ENCODE results near the gene RAB23.
"Not testable (repeated sequence)": the region's sequence is repeated elsewhere in the genome, so short reads cannot be mapped to it uniquely, and the experiment has no call there.

The RAB23 gene

DNA sequence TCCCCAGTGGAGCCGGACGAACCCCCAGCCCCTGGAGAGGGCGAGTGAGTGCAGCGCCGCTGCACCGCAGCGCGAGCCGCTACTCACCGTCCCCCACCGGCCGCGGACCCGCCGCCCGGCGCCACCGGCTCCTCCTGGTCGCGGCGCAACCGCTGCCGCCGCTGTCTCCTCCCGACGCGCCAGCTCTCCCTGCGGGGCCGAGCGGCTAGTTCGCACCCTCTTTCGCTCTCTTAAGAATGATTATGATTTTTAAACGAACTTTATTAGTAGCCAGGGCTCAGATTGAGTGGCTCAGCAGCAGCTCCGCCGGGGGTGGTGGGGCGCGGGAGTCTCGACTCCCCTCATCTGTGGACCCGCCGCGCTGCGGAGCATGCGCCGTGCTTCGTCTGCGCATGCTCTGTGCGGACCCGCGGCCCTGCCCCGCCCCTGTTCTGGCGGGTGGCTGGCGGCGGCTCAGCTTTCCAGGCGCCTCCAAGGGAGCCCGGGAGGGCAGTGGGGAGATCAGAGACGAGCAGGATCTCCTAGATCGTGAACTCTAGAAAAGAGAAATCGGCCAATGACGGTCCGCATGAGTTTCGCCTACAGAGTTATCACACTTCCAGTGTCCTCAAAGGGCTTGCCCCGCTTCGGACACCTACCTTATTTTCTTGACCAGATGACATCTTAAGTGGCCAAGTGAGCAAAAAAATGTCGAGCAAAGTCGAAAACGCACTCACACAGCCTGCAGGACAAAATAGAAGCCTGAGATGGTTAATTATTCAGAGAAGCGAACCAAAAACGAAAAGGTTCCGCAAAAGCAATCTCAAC lies at the start of gene RAB23:
TSS of gene RAB23 (minus strand) at position 372 of the 807 bp plus-strand sequence. CDS start 11,927 bp downstream, outside the sequence.
- peak; percentile 91 for DNase-seq

DNA sequence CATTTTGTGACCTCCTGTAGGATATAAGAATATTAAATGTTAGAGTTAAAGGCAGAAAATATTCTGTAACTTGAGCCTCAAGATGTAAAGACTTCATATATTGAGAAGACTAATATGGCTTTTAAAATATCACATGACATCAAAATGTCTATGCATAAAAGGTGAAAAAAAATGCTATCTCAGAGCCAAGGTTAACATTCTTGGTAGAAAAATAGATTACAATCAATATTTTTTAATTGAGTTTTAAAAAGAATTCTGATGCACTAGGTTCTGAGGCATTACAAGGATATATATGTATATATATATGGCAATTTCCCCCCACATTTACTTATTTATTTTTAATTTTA lies 46.2 kb upstream of the RAB23 start:
- no peak for DNase-seq

DNA sequence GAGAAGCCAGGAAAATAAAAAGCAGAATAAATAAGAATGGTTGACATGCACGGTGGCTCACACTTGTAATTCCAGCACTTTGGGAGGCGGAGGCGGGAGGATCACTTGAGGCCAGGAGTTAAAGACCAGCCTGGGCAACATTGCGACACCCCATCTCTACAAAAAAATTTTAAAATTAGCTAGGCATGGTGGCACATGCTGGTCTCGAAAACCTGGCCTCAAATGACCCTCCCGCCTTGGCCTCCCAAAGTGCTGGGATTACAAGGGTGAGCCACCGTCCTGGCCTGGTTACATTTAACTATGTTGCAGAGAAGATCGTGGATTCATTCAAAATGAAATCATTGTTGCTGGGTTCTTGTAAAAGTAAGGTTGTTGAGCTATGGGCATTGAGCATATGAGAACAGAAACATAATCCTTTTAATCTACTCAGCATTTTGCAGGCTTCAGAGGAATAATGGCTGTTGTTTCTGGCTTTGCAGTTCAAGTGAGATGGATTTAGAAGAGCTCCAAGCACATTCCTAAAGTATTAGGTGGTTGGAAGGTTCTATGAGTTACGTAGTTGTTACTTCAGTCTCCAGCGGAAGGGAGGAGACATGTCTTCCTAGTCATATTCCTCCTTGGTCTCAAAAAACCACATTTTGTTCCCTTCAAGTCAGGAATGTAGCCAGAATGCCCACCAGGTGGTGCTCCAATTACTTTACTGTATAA lies 45.6 kb upstream of the RAB23 start:
- peak; percentile 82 for DNase-seq

DNA sequence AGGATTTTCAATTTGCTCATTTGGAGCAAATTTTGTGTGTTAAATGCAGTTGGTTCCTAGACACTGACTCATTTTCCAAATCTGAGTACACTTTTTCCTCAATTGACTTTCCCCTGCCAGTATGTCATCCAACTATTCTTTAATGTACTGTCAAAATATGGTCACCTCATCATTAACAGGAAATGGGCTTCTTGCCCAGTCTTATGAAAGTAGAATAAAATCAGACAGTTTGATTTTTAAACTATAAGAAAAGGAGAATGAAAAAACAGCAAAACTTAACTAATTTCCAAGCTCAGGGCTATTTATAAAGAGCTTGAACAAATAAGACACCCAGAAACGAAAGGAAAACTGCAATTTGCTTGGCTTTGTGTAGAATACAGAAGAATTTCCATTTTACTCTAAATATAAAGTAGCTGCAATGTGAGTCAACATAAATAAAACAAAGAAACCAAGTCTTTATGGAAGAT lies 43.7 kb upstream of the RAB23 start:
- no peak for DNase-seq

DNA sequence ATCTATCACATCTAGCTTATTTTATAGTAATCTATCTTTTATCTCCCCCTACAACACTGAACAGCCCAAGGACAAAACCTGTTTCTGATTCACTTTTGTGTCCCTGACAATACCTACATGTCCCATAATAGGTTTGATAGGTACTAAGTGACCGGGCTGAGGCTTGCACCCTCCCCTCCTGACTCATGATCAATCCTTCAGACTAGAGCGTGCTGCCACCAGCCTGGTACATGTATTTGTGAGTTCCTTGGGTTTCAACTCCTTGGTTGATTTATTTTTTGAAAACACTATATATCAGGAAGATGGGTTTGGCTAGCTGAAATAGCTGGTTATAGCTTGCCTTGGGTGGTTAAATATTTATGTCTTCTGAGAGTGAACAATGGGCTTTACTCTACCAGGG lies 41.6 kb upstream of the RAB23 start:
- no peak for DNase-seq

DNA sequence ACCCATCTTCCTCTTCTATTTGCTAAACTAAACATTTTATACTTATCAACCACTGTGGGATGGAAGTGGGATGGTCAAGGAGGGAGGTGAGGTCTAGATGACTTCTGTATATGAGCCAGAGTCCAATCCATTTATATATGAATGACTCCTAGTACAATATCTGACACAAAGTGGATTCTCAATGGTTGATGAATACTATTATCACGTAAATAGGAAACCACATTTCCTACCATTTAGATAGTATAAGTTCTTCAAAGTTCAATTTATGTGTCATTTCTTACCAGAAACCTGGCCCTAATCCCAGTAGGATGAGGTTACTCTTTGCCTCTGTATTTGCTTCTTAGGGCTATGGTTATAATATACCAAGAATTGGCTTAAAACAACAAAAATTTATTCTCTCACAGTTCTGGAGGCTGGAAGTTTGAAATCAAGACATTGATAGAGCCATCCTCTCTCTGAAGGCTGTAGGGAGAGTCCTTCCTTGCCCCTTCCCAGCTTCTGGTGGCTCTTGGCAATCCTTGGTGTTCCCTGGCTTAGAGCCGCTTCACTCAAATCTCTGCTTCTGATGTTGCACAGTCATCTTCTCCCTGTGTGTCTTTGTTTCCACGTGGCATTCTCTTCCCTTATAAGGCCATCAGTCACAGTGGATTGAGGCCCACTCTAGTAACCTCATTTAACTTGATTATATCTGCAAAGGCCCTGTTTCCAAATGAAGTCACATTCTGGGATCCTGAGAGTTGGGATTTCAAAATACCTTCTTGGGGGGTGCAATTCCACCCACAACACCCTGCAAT lies 41.0 kb upstream of the RAB23 start:
- DNase-seq, result no peak

DNA sequence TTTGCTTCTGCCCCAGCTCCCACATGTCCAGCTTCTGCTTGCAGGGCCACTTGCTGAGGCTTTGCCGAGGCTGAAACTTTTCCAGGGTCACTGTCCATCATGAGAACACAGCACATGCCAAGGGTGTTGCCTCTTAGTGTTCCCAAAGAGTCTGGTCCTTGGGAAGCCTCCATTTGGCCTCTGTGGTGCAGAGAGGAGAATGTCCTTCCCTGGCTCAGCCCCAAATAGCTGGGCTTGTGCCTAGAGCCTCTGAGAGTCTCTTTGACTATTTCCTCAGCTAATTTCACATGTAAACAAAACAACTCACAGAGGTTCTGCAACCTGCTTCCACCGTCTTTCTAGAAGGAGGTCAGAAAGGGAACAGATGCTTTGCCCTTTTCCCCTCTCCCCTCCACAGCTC lies 40.4 kb upstream of the RAB23 start:
- DNase-seq, result no peak

DNA sequence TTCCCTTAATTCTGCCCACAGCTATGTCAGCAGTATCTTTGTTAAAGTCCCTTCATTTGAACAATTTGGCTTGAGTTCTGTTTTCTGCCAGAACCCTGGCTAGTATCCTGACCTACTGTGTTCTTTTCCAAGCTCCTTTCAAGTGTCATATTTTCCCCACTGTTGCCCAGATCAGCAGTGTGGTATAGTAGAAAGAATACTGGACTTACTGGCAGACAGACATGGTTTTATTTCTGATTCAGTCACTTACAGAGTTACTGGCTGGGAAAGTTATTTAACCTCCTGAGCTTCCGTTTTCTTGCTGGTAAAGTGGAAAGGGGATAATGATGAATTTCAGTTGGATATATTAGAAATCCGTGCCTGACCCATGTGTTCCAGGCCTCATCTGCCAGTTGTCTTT lies 39.8 kb upstream of the RAB23 start:
- no peak for DNase-seq

DNA sequence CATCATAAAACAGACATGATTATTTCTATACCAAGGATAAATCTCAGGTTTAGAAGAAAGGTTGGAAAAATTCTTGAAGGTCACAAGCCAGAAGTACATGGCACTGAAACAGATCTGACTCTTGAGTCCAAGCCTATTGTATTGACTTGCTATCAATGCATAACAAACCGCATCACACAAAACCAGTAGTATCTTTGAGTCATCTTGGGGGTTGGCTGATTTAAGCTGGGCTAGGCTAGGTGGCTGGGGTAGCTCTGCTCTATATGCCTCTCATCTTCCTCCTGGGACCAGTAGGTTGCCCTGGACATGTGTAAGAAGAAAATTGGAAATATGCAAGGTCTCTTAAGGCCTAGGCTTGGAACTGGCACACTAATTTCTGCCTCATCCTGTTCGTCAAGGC lies 37.0 kb upstream of the RAB23 start:
- no peak for DNase-seq

DNA sequence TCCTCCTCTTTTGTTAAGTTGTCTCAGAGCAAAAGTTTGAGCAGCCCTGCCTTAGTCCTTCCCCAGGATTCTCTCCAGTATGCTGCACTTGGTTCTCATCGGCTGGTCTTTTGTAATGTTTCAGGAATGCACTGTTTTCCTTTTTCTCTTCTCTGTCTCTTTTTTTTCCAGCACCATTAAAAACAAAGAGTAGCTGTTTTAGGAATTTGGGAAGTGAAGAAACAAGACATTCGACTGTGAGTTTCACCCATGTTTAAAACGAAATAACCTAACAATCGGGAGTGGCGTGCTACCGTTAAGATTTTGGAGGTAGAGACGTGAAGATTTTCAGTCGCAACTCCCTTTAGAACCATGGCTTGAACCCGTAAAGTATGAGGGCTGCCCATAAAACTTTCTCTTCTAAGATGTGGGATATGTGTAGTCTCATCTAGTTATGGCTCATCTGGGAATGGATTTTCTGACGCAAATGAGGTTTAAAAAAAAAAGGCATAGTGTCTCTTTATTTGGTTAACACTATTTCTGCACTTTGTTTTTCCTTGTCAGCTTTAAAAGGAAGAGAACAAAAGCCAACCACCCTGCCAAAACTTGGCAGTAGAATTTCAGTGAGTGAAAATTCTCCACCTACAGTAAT lies 35.9 kb upstream of the RAB23 start:
- DNase-seq, result no peak

DNA sequence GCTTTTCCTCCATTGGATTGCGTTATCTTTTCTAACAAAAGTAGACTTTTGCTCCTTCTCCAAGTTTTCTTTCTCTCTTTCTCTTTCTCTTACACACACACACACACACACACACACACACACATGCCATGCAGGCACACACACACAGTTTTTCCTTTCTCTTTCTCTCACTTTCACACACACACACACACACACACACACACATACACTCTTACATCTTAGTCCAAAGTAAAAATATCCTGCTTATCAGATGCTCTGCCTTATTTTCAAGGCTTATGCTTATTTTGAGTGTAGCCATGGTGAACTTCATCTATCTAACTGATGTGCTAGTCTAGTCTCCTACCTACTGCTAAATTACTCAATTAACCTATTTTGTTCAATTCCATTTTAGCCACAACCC lies 34.4 kb upstream of the RAB23 start:
- no peak for DNase-seq

DNA sequence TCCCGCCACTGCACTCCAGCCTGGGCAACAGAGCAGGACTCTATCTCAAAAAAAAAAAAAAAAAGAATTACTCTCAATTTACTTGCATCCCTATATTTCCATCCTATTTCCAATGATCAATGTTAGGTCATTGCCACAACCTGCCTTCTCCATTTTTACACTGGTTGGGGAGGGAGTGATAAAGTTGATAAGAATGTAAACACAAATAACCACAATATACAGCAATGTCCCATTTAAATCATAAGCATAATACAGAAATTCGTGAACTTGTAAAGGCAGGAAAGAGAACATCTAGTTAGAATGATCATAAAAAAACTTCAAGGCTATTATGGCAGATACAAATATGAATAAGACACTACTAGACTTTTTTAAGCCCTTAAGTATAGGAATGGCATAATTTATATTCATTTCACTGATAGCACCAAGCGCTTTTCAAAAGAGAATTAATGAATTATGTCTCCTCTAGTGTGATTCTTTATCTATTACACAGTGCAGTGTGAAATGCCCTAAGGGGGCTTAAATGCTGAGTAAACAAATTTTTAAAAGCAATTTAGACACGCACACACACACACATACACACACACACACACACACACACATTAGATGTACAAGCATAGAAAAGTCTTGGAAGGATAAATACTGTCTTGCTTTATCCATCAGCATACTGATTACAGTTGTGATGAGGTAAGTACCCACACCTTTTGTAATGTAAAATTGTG lies 33.5 kb upstream of the RAB23 start:
- DNase-seq, result no peak

DNA sequence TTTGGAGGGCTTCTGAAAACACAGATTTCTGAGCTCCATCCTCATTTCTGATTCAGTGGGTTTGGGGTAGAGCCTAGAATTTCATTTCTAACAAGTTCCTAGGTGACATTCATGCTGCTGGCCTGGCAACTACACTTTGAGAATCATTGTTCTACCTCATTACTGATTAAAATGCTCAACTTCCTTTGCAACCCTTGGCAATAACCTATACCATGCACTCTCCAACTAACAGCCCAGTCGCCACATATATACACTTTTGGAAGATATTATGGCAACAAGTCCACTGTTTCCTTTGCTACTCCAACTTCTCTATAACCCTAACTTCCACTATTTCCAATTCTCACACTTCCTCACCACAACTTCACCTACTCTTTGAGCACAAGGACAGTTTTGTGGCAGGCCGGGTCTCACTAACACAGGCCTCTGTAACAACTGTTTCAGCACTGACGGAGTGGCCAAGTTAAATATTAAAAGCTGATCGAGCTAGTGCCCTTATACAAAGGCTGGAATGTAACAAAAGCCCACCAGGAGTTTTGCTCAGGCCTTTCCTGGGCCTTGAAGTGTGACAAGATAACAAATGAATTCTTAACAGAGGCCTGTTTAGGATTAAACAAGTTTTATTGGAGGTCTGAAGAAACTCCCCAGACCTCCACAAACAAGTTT lies 32.1 kb upstream of the RAB23 start:
- DNase-seq, result no peak

DNA sequence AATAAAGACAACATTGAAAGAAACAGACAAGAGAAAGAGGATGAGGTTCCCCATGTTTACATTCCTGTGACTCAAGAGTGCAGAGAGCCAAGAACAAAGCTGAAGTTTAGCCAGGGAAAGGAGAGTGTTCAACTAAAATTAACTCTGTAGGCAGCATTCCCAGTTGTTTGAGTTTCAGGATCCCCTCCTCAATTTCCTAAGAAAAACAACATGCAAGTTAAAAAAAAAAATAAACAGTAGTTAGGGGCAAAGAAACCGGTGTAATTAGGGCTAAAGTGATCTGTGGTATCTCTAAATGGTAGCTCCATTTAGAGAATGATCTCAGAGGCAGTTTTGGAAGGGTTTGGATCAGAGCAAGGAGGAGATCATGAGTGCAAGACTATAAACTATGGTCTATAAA lies 30.9 kb upstream of the RAB23 start:
- no peak for DNase-seq

DNA sequence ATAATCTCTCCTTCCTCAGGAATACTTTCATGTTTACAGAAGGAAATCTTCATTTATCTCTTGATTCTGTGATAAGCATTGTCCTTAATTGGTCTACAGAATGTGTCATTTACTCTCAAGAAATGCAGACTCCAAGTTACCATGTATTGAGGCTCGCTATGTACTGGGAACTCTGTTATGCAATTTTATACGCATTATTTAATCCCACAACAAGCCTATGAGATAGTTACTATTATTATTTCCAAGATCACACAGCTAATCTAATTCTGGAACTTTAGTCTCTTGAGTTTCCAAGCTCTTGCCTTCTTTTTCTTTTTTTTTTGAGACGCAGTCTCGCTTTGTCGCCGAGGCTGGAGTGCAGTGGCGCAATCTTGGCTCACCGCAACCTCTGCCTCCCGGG lies 30.0 kb upstream of the RAB23 start:
- no peak for DNase-seq

DNA sequence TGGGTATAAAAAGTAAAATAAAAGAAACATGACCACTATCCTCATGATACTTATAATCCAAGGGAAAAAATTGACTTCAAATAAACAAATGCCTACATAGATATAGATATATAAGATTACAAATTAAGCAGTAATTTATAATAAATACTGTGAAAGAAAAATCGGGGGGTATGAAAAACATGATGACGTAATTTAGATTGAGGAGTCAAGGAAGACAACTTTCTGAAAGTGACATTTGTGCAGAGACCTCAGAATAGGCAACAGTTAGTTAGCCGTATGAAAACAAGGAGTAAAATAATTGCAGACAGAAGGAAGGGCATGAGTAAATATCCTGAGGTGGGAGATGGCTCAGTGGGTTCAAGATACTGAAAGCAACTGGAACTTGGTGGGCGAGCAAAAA lies 28.2 kb upstream of the RAB23 start:
- no peak for DNase-seq

DNA sequence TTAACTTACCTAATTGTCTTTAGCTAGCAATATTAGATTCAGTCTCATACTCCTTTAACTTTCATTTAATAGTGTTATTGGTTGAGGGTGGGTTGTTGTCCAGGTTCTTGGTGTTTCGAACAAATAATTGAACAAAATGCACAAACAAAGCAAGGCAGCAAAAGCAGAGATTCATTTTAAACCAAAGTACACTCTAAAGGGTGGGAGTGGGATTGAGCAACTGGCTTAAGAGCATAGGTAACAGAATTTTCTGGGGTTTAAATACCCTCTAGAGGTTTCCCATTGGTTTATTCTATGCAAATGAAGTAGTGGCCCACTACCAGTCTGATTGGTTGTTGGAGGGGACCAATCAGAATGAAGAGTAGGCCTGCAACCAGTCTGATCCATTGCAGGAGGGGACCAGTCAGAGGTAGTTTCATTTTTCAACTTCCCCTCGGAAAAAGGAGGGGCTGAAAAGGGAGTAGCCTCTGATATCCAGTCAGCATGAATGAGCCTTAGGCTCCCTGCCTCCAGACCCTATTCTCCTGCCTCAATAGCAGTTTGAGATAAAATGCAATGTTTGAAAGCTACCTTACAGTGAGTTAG lies 26.3 kb upstream of the RAB23 start:
- no peak for DNase-seq

DNA sequence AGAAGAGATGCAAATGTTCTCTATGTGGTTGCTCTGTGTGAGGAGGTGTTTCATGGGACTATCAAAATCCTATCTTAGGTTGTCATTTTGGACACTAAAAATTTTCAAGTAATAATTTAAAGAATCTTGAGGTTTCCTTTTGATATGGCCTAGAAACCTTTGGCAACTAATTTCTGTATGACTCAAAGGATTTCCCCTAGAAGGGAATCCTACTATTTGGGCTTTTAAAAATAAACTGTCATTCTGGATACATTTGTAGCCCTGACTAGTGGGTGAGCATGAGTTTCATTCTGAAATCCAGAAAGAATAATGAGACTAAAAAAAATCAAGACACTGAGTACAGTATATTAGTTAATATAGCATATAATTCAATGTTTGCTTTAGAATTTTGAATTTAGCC lies 25.5 kb upstream of the RAB23 start:
- DNase-seq, result no peak

DNA sequence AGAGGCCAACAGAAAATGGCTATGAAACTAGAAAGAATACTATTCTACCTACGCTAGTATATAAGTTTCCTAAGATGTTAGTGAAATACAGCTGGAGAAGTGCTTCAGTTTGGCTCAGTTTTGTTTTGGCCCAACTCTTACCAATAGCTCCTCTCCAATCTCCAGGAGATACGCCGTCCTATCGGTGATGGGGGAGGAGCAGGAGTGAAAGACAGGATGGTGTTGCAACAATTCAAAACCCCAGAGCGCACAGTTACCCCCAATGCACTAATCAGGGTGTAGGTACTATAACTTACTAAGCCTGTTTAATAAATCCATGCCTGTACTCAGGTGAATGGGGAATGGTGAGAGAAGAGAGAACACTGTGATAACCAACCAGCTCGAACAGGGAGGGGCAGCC lies 24.2 kb upstream of the RAB23 start:
- DNase-seq, result no peak

DNA sequence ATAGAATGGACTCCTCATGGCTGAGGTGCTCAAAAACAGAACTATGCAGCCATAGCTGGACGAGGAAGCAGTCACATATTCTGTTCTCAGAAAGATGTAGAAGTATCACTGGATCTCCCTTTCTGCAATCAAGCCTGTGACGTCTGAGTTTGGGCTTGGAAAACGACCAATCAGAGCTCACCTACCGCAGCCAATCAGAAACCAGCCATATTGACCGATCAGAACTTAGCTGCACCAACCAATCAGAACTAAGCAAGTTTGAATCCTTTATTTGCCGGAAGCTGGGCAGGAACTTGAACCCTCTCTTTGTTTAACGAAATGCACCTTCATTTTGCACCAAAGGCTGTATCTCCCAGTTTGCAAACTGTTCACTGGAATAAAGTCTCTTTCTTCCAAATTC lies 21.8 kb upstream of the RAB23 start:
- DNase-seq, result no peak

DNA sequence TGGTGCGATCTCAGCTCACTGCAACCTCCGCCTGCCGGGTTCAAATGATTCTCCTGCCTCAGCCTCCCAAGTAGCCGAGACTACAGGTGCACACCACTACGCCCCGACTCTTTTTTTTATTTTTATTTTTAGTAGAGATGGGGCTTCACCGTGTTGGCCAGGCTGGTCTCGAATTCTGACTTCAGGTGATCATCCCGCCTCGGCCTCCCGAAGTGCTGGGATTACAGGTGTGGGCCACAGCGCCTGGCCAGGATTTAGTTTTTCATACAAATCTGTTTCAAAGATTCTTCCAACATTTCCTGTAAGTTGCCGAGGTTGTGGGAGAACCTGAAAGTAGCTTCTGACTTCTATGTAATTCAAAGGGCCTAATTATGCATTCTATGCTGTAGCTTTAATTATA lies 21.4 kb upstream of the RAB23 start:
- DNase-seq, result not testable (repeated sequence)

DNA sequence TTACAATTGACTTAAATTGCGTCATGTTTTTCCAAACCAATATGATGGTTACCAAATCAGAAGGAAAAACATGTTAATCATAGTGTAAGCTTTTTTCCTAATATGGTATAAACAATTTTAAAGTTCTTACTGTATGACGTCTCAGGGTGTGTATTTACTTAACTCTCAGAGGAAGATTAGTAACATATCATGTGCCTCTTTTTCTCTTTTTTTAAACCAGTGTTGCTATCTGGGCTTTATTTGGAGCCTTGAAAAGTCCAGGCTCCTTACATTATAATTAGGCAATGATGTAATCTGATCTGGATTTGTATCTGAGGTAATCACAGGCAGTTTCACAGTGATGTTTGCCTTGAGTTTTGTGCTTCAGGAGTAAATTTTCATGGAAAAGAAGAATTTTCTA lies 20.4 kb upstream of the RAB23 start:
- no peak for DNase-seq
